ENCODE results near the gene SEC24C.
"Not testable (repeated sequence)": the region's sequence is repeated elsewhere in the genome, so short reads cannot be mapped to it uniquely, and the experiment has no call there.

- TF ChIP-seq CEBPZ (IDR thresholded peaks at IDR 0.05; ENCODE audit: low read length); CTCF (CRISPR knock-in tag; IDR thresholded peaks at IDR 0.05); POLR2A (IDR thresholded peaks at IDR 0.05; ENCODE audit: insufficient read depth in 1 of 2, low read depth in 2 of 2, low read length in 2 of 2); FOSL2 (CRISPR knock-in tag; IDR thresholded peaks at IDR 0.05); JUNB (CRISPR knock-in tag; IDR thresholded peaks at IDR 0.05; ENCODE audit: borderline replicate concordance); REST (IDR thresholded peaks at IDR 0.05; ENCODE audit: borderline replicate concordance in 1 of 2, low read depth in 1 of 2, low read length in 2 of 2); ZNF10 (CRISPR knock-in tag; IDR thresholded peaks at IDR 0.05; ENCODE audit: borderline replicate concordance, low read depth); HIC2 (CRISPR knock-in tag; IDR thresholded peaks at IDR 0.05; ENCODE audit: low read depth); FOXP4 (CRISPR knock-in tag; IDR thresholded peaks at IDR 0.05); ZNF207 (IDR thresholded peaks at IDR 0.05; ENCODE audit: borderline replicate concordance); SMARCC2 (IDR thresholded peaks at IDR 0.05); MAX (IDR thresholded peaks at IDR 0.05): not testable (repeated sequence)
These were observed 36.5 kb upstream of the SEC24C start for GRCh38 chr10:73707628-73708027.

Measured in HepG2 (cell line).